ENCODE measurements around the gene SLC18A3.
A peak's percentile ranks its signal among the peaks of the same experiment; 100 is the strongest.

SLC18A3 gene

GRCh38 chr10:49610114-49610457, at the start of gene SLC18A3:
SLC18A3 (plus strand) TSS chr10:49610310; CDS start chr10:49610741, 431 bp downstream.
- DNase-seq (ENCODE audit: low read depth), result no peak
- no peak within 1 kb of the TSS for H3K4me3 ChIP-seq (ENCODE audit: low read length)

GRCh38 chr10:49560526-49560925, 49.6 kb upstream of the SLC18A3 start:
- H3K4me3 ChIP-seq (ENCODE audit: low read length), result no peak overlapping the region
- no peak for TF ChIP-seq CTCF (conservative IDR thresholded peaks at IDR 0.05; ENCODE audit: low read length)
- DNase-seq (ENCODE audit: low read depth), result peak; percentile 31

More at GRCh38 chr10:49610114-49610457, at the start of gene SLC18A3:
- TF ChIP-seq CTCF (conservative IDR thresholded peaks at IDR 0.05; ENCODE audit: low read length), result no peak

- no peak overlapping the region for H3K4me3 ChIP-seq (ENCODE audit: low read length)
- TF ChIP-seq CTCF (conservative IDR thresholded peaks at IDR 0.05; ENCODE audit: low read length), result no peak
- peak; percentile 66 for DNase-seq (ENCODE audit: low read depth)
Observed at GRCh38 chr10:49562893-49563292, 47.2 kb upstream of the SLC18A3 start.

GRCh38 chr10:49564461-49565009, 45.6 kb upstream of the SLC18A3 start:
- peak; percentile 44 for DNase-seq (ENCODE audit: low read depth)
- no peak overlapping the region for H3K4me3 ChIP-seq (ENCODE audit: low read length)
- no peak for TF ChIP-seq CTCF (conservative IDR thresholded peaks at IDR 0.05; ENCODE audit: low read length)

GRCh38 chr10:49567810-49568209, 42.3 kb upstream of the SLC18A3 start:
- no peak for DNase-seq (ENCODE audit: low read depth)
- no peak for TF ChIP-seq CTCF (conservative IDR thresholded peaks at IDR 0.05; ENCODE audit: low read length)

GRCh38 chr10:49568235-49568634, 41.9 kb upstream of the SLC18A3 start:
- peak; percentile 96 for DNase-seq (ENCODE audit: low read depth)
- TF ChIP-seq CTCF (conservative IDR thresholded peaks at IDR 0.05; ENCODE audit: low read length), result no peak
- H3K4me3 ChIP-seq (ENCODE audit: low read length), result peak overlapping the region; percentile 7; the same call in 1 of the 2 replicates

More at GRCh38 chr10:49567810-49568209, 42.3 kb upstream of the SLC18A3 start:
- H3K4me3 ChIP-seq (ENCODE audit: low read length), result peak overlapping the region; percentile 7; the same call in 1 of the 2 replicates

- DNase-seq (ENCODE audit: low read depth), result peak; percentile 87
- no peak overlapping the region for H3K4me3 ChIP-seq (ENCODE audit: low read length)
- TF ChIP-seq CTCF (conservative IDR thresholded peaks at IDR 0.05; ENCODE audit: low read length), result no peak
Observed at GRCh38 chr10:49569031-49569631, 41.0 kb upstream of the SLC18A3 start.

Data from AG10803 (cell line).